HG03575 (cell line): Measurements from ENCODE around the gene OR6S1.
"Not testable (repeated sequence)": the region's sequence is repeated elsewhere in the genome, so short reads cannot be mapped to it uniquely, and the experiment has no call there.

ENCODE experiments used
- ATAC-seq: cut with Tn5 transposase; IDR thresholded peaks from one replicate; pipeline ENCODE4 v1.9.1; 2021; ENCODE audit not compliant: unreplicated experiment, insufficient number of reproducible peaks, low FRiP score; ENCODE audit errors: extremely low read depth

Gene OR6S1

DNA sequence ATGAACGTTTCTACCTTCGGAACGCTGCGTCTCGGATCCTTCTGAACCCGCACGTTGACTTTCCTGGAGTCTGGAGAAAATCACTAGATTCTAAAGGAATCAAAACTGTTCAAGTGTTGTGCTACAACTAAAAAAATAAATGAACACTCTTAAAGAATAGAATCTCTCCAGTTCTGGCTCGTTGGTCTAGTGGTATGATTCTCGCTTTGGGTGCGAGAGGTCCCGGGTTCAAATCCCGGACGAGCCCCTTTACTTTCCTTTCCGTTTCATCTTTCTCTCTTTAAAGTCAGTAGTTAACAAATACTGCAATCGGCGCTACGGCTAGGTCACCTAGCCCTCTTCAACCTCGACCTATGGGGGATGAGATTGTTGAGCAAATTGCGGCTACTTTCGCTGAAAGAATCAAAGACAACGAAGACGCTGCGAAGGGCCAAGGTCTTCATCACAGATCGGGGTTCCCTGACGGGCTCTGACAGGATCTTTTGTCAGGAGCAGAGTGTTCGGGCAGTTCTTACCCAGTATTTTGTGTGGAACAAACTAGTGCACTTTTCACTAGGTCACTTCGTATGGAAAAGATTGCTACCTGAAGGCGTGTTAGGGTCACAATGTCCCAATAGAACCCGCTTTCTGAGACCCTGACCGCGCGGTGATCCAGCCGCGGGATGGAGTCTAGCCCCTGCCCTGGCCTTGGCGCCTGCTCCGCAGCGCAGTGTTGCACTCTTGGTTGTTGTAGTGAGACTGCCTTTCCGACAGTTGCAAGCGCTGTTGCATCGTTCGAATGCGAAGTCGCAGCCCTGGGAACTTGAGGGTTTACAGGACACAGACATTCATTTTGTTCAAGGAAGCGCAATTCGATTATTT lies 8.4 kb downstream of the OR6S1 start:
- no peak for ATAC-seq

DNA sequence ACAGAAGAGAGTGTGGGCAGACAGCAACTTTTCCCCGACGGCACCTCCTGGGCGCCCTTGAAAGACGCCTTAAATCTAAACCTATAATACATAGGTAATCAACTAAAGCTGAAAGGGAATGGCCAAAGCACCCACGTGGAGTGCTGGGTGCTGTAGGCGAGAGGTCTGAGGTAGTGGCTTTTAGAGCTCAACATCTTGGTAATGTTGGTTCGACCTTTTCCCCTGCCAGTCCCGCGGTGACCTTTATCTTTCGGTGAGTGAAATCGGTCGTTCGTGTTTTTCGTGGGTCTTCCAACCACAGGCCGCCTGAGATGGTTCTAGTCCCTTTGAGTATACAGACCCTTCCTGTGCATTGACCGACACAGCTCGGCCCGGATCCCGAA lies 9.1 kb downstream of the OR6S1 start:
- no peak for ATAC-seq

DNA sequence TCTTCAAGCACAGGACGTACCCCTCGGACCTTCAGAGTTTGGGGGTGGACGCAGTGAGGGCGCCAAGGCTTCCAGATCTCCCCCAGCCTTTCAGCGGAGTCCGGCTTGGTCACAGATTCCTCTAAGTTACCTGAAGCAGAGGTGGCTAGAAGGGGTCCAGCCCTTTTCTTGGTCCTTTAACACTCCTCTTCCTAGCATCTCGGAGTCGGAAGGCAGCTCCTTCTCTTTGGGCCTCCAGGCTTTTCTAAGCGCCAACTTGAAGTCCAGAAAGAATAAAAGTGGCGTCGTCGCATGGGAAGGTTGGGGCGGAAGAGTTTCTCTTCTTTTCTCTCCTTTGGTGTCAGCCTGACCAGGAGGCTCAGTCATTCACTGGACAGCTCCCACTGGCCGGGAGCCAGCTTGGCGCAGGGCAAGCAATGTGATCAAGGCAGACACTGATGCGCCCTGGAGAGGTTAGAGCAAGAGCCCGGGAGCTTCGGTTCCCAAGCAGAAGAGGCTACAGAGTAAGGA lies 9.6 kb downstream of the OR6S1 start:
- no peak for ATAC-seq

DNA sequence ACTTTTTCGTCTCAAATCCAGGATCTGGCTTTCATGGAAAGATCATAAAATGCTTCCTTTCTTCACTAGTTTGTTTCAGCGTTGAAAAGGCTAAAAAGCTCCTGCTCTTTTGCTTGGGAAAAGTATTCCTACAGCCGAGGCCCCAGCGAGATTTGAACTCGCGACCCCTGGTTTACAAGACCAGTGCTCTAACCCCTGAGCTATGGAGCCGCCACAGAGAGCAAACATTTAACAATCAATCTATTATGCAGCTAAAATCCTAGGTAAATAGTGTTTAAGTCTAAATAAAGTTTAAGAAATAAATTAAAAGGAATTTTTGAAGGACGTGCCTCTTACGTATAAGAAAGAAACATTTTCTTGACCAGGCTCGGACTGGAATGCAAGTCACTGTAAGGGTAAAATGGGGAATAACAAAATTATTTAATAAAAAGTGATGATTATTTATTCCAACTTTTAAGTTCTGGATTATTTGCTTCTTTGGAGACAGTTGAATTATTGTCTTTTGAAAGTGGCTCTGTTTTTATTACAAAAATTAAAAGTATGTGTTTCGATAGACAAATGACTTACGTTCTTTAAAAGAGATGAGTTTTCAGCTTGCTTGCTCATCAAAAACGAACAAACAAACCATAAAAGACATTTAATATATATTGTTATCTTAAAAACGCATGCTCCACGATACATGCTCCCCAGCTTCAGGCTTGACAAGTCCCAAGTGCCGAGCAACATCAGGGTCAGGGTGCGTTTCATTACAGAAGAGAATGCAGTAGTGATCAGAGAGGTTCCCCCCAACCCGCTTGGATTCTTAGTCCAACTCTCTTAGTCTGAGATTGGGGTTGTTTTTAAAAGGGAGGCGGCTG lies 10.2 kb downstream of the OR6S1 start:
- no peak for ATAC-seq

DNA sequence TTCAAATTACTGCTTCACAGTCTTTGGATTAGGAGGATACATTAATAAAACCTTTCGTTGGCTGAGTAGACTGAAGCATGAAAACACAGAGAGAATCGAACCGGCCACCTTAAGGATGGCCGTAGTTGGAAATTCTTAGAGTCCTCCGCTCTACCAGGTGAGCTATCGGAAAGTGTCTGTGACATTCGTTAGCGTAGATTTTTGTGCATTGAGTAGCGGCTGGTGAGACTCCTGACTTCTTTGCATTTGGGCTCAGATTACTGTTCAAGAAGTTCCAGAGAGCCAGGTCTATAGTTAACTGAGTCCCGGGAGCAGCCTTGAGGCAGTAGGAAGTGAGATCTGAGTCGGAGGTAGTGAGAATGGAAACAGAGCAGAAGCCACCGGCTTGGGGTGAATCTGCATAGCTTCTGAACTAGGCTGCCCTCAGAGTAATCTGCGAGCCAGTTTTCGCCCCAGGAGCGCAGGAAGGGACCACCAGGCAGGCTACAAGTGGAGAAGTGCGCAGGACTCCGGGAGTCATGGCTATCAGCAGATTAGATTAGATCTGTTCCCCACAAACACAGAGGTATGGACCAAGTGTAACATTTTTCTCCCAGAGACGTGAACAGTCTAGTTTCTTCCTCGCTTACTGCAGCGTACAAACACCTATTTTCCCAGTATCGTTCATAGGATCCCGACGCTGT lies 11.0 kb downstream of the OR6S1 start:
- no peak for ATAC-seq

DNA sequence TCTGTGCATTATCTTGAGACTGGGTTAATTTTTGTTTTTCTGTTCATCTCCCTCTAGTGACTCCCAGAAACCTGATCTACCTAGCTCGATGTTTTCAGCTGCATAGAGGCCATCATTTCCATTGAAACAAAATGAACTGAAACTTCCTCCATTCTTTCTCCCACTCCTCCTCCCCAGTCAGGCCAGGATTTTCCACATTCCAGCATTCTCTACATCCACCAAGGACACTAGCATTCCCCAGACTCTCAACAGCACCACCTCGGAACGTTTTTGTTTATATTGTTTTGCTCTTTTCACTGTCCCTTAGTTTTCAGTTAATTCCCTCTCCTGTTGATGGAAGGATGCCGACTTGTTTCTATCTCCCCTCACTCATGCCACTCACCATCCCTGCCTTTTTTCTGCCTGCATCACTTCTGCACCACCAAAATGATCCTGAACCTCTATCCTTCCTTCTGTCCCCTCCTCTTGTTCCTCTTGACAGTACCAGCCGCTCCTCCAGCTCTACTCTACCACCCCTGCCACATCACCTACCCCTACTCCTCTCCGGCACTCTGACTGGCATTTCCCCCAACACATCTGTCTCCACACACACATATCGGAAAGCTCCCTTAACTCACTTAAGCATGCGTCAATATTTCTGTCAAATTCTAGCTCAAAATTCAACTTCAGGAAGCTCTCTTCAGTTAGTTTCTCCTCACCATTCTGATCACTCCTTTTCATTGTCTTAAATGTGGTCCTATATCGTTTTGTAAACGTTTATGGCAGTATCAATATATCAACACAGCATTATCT lies 13.2 kb downstream of the OR6S1 start:
- no peak for ATAC-seq

DNA sequence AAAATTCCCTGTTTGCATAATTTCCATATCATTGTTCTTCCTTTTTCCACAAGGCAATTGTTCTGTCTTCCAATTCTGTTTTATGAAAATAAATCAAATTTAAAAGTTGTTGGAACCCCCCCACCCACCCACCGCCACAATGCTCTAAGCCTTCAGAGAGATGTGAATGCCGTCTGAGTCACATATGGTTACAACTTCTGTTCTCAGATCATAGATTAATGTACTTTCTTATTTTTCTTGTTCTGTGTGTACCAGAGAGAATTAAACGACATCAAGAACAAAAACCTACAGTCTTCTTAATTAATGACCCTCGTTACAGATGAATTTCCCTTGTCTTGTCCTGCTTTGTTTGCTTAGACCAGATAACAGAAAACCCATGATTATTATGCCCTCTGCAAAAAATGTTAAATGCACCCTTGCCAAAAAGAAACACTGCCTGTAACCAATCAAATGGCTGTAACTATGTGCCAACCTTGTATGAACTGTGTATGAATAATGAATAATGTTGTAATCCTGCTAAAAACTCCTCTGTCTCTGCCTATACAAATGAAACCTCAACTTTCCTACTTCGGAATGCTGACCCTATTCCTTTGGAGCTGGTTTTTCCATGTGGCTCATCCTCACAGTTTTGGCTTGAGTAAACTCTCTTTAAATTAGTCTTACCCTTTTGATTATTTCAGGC lies 14.0 kb downstream of the OR6S1 start:
- no peak for ATAC-seq

DNA sequence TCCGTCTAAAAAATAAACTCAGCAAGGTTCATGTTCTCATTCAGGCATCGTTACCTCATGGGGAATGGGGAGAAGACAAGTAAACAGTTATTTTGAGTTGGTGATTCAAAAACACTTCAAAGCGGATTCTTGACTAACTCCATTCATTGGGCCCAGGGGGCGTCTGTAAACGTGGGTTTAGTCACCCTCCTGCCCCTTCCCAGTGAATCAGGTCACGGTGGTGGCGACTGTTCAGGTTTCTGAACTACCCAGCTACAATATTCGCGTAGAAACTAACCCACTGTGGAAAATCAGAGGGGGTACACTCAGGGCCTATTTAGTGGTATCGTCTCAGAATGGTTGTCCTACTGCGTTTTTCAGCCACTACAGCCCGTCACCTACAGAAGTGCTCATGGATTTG lies 15.2 kb downstream of the OR6S1 start:
- ATAC-seq, result no peak

DNA sequence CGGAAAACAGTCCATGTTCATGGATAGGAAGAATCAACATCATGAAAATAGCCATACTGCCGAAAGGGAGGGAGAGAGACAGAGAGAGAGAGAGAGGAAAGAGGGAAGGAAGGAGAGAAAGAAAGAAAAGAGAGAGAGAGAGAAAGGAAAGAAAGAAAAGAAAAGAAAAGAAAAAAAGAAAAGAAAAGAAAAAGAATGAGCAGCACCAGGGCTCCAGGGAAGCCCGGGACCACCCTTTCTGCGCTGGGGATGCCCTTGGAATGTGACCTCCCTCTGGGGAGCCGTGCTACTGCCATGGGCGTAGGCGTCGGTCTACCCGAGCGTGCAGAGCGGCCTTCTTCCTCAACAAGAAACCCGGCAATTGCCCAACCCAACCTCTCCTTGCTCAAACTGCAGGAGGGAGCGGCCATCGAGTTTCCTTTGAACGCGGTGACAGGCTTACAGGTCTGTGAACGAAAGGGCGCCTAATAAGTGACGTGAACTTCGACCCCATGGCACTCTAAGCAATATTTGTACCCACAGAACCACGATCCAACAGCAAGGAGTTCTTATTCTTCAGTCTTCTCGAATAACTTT lies 16.9 kb downstream of the OR6S1 start:
- no peak for ATAC-seq

DNA sequence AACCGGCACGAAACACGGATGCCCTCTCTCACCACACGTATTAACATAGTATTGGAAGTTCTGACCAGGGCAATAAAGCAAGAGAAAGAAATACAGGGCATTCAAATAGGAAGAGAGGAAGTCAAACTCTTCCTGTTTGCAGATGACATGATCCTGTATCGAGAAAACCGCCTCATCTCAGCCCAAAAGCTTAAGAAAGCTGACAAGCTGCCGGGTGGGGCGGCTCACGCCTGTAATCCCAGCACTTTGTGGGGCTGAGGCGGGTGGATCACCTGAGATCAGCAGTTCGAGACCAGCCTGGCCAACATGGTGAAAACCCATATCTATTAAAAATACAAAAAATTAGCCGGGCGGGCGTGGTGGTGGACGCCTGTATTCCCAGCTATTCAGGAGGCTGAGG lies 17.7 kb downstream of the OR6S1 start:
- ATAC-seq, result no peak

DNA sequence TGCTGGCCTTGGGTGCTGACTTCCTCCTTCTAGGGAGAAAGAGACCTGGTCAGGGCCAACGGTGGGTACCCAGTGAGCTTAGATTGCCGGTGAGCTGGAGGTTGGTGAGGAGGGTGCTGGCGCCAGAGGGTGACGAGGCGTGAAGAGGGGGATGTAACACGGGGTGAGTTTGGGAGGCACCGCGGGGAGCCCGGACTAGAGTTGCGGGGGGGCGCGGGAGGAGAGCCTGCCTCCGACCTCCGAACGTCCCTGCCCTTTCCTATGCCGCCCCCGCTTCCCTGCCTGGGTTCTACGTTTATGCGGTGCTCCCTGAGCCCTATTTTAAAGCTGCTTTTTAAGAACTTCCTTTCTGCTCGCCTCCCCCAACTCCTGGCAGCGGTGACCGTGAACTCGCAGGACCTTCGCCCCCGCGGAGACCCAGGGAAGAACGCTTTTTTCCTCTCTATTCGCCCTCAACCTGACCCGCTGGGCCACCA lies 18.6 kb downstream of the OR6S1 start:
- ATAC-seq, result no peak

DNA sequence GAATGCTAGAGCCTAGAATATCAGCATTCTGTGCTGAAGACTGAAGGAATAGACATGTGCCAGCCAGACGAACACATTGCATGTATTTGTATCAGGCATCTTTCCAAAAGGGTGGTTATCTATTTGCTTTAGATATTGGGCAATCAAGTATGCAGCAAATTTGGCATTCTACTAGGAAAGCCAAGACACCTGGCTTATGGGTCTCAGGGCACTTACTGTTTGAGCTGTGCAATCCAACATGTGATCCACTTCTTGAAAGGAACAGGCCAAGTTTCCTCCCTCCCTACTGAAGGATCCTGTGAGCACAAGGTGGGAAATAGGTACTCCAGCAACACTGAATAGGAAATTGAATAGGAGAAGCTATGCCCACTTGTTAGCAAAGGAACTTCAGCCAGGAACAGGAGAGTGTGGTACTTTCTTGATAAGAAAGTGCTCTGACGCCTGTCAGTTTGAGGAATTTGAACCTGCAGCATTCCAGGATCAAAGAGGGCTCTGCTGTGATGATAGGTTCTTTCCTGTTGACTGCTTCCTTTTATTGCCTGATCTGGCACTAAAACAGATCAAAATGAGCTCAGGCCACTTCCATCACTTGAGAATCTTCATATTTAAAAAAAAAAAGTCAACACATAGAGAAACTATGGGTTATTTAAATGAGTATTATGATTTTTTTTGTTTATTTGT lies 20.6 kb downstream of the OR6S1 start:
- ATAC-seq, result no peak

DNA sequence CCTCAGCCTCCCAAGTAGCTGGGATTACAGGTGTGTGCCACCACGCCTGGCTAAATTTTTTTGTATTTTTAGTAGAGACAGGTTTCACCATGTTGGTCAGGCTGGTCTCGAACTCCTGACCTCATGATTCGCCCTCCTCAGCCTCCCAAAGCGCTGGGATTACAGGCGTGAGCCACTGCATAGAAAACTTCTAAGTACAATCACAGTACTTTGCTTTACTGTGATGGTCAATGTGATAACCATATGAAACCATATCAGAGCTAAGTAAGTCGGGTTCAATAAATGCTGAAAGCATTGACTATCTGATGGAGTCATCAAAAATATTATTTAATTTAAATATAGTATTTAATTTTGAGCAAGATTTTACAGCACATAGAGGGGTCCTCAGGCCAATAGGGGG lies 21.8 kb downstream of the OR6S1 start:
- ATAC-seq, result not testable (repeated sequence)

DNA sequence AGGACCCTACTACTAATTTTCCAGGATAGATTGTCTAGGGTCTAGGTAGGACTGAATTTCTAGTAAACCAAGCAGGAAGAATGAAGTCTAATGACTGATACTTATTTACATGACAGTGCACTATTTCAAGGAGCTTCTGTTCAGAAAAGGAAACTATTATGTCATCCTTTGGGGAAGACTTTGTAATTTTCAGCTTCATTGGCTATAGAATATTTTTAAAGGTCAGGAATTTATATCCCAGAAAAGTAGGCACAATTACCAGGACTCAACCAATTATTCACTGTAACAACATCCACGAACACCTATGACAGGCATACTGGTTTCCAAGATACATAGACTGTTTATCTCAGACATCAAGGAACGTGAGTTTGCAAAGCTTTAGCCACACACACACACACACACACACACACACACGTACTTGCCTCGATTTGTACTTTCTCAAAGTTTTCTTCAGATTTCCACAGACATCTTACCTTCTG lies 23.2 kb downstream of the OR6S1 start:
- no peak for ATAC-seq

DNA sequence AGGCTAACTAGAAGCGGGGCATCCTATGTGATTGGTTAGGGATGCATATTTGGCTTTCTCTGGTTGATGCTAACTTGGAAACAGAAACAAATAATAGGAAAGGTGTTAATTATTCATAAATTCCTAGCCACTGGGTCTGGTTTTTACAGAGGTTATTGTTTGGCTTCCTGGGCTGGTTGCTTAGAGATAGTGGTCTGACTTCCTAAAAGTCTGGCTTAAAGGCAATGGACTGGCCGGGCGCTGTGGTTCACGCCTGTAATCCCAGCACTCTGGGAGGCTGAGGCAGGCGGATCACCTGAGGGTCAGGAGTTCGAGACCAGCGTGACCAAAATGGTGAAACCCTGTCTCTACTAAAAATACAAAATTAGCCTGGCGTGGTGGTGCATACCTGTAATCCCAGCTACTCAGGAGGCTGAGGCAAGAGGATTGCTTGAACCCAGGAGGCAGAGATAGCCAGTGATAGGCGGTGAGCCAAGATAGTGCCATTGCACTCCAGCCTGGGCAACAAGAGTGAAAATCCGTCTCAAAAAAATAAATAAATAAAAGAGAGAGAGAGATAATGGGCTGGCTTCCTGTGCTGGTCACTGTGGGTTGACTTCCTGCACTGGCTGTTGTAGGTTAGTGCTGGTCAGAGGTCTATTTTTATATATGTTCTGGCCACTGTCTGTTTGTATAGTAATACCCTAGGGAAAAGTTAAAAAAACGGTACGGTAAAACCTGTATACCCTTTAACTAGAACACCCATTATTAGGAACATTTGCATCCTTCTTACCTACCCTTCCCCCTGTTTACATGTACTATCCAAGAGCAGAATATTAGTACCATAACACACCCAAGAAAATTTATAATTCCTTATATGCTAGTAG lies 24.1 kb downstream of the OR6S1 start:
- ATAC-seq, result no peak

DNA sequence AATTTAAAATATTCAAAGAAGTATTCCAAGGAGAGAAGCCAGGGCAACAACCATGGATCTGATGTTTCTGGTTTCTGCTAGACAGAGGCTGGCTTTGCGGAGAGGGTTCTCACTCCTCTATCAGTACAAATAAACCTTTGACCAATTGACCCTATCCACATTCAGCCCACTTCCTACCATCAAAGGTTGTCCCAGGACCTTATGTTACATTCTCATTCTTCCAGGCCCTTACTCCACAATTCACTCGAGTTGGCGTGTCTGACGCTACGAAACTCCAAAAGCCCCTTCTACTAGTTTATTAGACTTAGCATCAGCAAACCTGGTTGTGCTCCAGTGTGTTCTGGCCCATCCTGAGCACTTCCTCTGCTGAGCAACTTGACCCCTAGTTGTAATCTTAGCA lies 25.5 kb downstream of the OR6S1 start:
- no peak for ATAC-seq
